Natural killer cell treated with Interleukin-12 subunit alpha and Interleukin-12 subunit beta and Interleukin-15 and Interleukin-18, amount 100 ng/mL, for 72 hours (primary cell): ENCODE results near the gene ZDHHC11. TPM values are rescaled to one million over a fixed set of nuclear protein-coding genes. Genes with fewer than 3 reads are reported as not detected.
"Not testable (repeated sequence)": the region's sequence is repeated elsewhere in the genome, so short reads cannot be mapped to it uniquely, and the experiment has no call there.

Source experiments
- ATAC-seq, 2 donors: fragments of 150-1000 bp; cut with Tn5 transposase in 1 of 2; sonication (Bioruptor Pico), chemical (Tn5 transposase) in 1 of 2; 2 replicates each; pipeline ENCODE4 v1.10.0; 2021
- DNase-seq: peaks from one replicate; pipeline ENCODE4 v3.0.0; 2022; ENCODE audit warnings: low spot score
- H3K27ac Mint-ChIP-seq, 2 donors: 1 replicate in 1 of 2; 2 replicates in 1 of 2; pipeline ENCODE4 v1.8.0; 2022; ENCODE audit warnings: mixed read lengths in 2 of 2, mild to moderate bottlenecking in 1 of 2, moderate library complexity in 1 of 2
- H3K27me3 Mint-ChIP-seq, 2 donors: 1 replicate in 1 of 2; 2 replicates in 1 of 2; pipeline ENCODE4 v1.8.0; 2022; ENCODE audit warnings: mixed read lengths in 2 of 2
- H3K36me3 Mint-ChIP-seq: one replicate; pipeline ENCODE4 v1.8.0; 2022; ENCODE audit warnings: mixed read lengths
- H3K4me1 Mint-ChIP-seq, 2 donors: 1 replicate in 1 of 2; 2 replicates in 1 of 2; pipeline ENCODE4 v1.8.0; 2022; ENCODE audit warnings: low read depth in 2 of 2, mixed read lengths in 2 of 2, mild to moderate bottlenecking in 1 of 2
- H3K4me3 Mint-ChIP-seq: one replicate; pipeline ENCODE4 v1.8.0; 2022; ENCODE audit warnings: mixed read lengths
- H3K9me3 Mint-ChIP-seq: 2 replicates; pipeline ENCODE4 v1.8.0; 2022; ENCODE audit warnings: mixed read lengths
- total RNA-seq, 2 donors: library from RNA; stranded (reverse); gene quantifications; one replicate each; pipeline ENCODE4 v1.2.3, GENCODE V29; 2022

Gene ZDHHC11
- total RNA-seq, 2 donors from 2014 or later = 8.1 to 24.5 TPM

- not testable (repeated sequence) for H3K27ac Mint-ChIP-seq, H3K9me3 Mint-ChIP-seq, H3K4me1 Mint-ChIP-seq, DNase-seq, H3K4me3 Mint-ChIP-seq, H3K36me3 Mint-ChIP-seq, ATAC-seq, H3K27me3 Mint-ChIP-seq
These were observed 12.3 kb downstream of the ZDHHC11 start for GRCh38 chr5:838431-838851.

- not testable (repeated sequence) for ATAC-seq, H3K27ac Mint-ChIP-seq, H3K4me3 Mint-ChIP-seq, H3K27me3 Mint-ChIP-seq, H3K36me3 Mint-ChIP-seq, H3K9me3 Mint-ChIP-seq, H3K4me1 Mint-ChIP-seq, DNase-seq
These were observed 13.1 kb downstream of the ZDHHC11 start for GRCh38 chr5:837621-838121.

- H3K9me3 Mint-ChIP-seq, H3K27me3 Mint-ChIP-seq, DNase-seq, H3K4me3 Mint-ChIP-seq, ATAC-seq, H3K36me3 Mint-ChIP-seq, H3K27ac Mint-ChIP-seq, H3K4me1 Mint-ChIP-seq: not testable (repeated sequence)
These were observed 14.7 kb downstream of the ZDHHC11 start for GRCh38 chr5:835933-836612.

GRCh38 chr5:834013-834412 lies 16.8 kb downstream of the ZDHHC11 start:
- DNase-seq, H3K9me3 Mint-ChIP-seq, H3K4me3 Mint-ChIP-seq, H3K27ac Mint-ChIP-seq, H3K36me3 Mint-ChIP-seq, H3K4me1 Mint-ChIP-seq, ATAC-seq: not testable (repeated sequence)
- H3K27me3 Mint-ChIP-seq = peaks cover 7 to 12% of the 10 kb centered on the region in 2 donors

- not testable (repeated sequence) for H3K9me3 Mint-ChIP-seq, H3K27ac Mint-ChIP-seq, H3K4me3 Mint-ChIP-seq, DNase-seq, ATAC-seq, H3K4me1 Mint-ChIP-seq, H3K36me3 Mint-ChIP-seq, H3K27me3 Mint-ChIP-seq
These were observed 22.6 kb downstream of the ZDHHC11 start for GRCh38 chr5:828194-828593.

- H3K9me3 Mint-ChIP-seq, H3K4me1 Mint-ChIP-seq, H3K36me3 Mint-ChIP-seq, H3K4me3 Mint-ChIP-seq, H3K27me3 Mint-ChIP-seq, DNase-seq, H3K27ac Mint-ChIP-seq: not testable (repeated sequence)
- ATAC-seq = peak in 1 of 2 donors; percentile 14
These were observed 25.2 kb downstream of the ZDHHC11 start for GRCh38 chr5:825544-825943.

- no peak for ATAC-seq
- Mint-ChIP-seq H3K4me1 (no peaks in the 10 kb centered on the region), H3K9me3 (no peaks in the 10 kb centered on the region), H3K36me3 (no peaks in the 10 kb centered on the region), H3K4me3 (no peak overlapping the region), H3K27ac (no peak overlapping the region), H3K27me3 (peaks cover 0 to 13% of the 10 kb centered on the region in 2 donors)
- no peak for DNase-seq
These were observed 29.3 kb downstream of the ZDHHC11 start for GRCh38 chr5:821504-821903.

GRCh38 chr5:820245-820644 lies 30.5 kb downstream of the ZDHHC11 start:
- DNase-seq (no peak), ATAC-seq (no peak)
- H3K4me1 Mint-ChIP-seq = no peaks in the 10 kb centered on the region
- H3K27me3 Mint-ChIP-seq = peaks cover 0 to 13% of the 10 kb centered on the region in 2 donors
- no peaks in the 10 kb centered on the region for H3K36me3 Mint-ChIP-seq
- H3K9me3 Mint-ChIP-seq = no peaks in the 10 kb centered on the region
- H3K27ac Mint-ChIP-seq = no peak overlapping the region
- no peak overlapping the region for H3K4me3 Mint-ChIP-seq

- no peak overlapping the region for H3K27ac Mint-ChIP-seq
These were observed 31.7 kb downstream of the ZDHHC11 start for GRCh38 chr5:819078-819477.

GRCh38 chr5:816176-816575 lies 34.6 kb downstream of the ZDHHC11 start:
- Mint-ChIP-seq H3K9me3 (no peaks in the 10 kb centered on the region), H3K36me3 (no peaks in the 10 kb centered on the region), H3K27me3 (peaks cover 0 to 13% of the 10 kb centered on the region in 2 donors), H3K27ac (no peak overlapping the region), H3K4me1 (no peaks in the 10 kb centered on the region), H3K4me3 (no peak overlapping the region)
- no peak for DNase-seq
- ATAC-seq = no peak

More at GRCh38 chr5:819078-819477, 31.7 kb downstream of the ZDHHC11 start:
- H3K4me1 Mint-ChIP-seq = no peaks in the 10 kb centered on the region
- ATAC-seq (no peak), DNase-seq (no peak)
- no peaks in the 10 kb centered on the region for H3K36me3 Mint-ChIP-seq
- no peaks in the 10 kb centered on the region for H3K9me3 Mint-ChIP-seq
- H3K27me3 Mint-ChIP-seq = peaks cover 0 to 13% of the 10 kb centered on the region in 2 donors
- no peak overlapping the region for H3K4me3 Mint-ChIP-seq

- no peak for DNase-seq
- ATAC-seq = no peak
- Mint-ChIP-seq H3K9me3 (no peaks in the 10 kb centered on the region), H3K27ac (no peak overlapping the region), H3K36me3 (no peaks in the 10 kb centered on the region), H3K4me1 (no peaks in the 10 kb centered on the region), H3K27me3 (peaks cover 0 to 13% of the 10 kb centered on the region in 2 donors), H3K4me3 (no peak overlapping the region)
These were observed 35.3 kb downstream of the ZDHHC11 start for GRCh38 chr5:815449-815848.

- H3K9me3 Mint-ChIP-seq, H3K36me3 Mint-ChIP-seq, H3K4me3 Mint-ChIP-seq, H3K27me3 Mint-ChIP-seq, H3K27ac Mint-ChIP-seq, H3K4me1 Mint-ChIP-seq, DNase-seq: not testable (repeated sequence)
- ATAC-seq = peak; percentile 4 to 50
These were observed 37.2 kb downstream of the ZDHHC11 start for GRCh38 chr5:813575-813974.

GRCh38 chr5:811384-811783 lies 39.4 kb downstream of the ZDHHC11 start:
- not testable (repeated sequence) for H3K4me1 Mint-ChIP-seq, H3K4me3 Mint-ChIP-seq, H3K27me3 Mint-ChIP-seq, H3K9me3 Mint-ChIP-seq, H3K27ac Mint-ChIP-seq, H3K36me3 Mint-ChIP-seq, ATAC-seq, DNase-seq

GRCh38 chr5:807719-808514 lies 42.9 kb downstream of the ZDHHC11 start:
- H3K9me3 Mint-ChIP-seq, H3K4me1 Mint-ChIP-seq, H3K27ac Mint-ChIP-seq, DNase-seq, H3K4me3 Mint-ChIP-seq: not testable (repeated sequence)
- ATAC-seq = peak; percentile 53 to 56
- Mint-ChIP-seq H3K27me3 (peaks cover 10 to 34% of the 10 kb centered on the region in 2 donors), H3K36me3 (peaks cover 17% of the 10 kb centered on the region)
